ENCODE results near the gene JARID2.

GRCh38 chr6:15515660-15516375 is 269.9 kb downstream of the JARID2 start:
- TF ChIP-seq POLR2A (IDR thresholded peaks at IDR 0.05) = no peak
- TF ChIP-seq CTCF (IDR thresholded peaks at IDR 0.05) = no peak

Data from breast epithelium (tissue), 3 donors.